Measurements from ENCODE around the gene ROR2. TPM values are rescaled to one million over a fixed set of nuclear protein-coding genes. Genes with fewer than 3 reads are reported as not detected.

Gene ROR2
- total RNA-seq, 2 experiments from 2014 or later = 0.05 TPM

- peaks cover 55% of the 10 kb centered on the region for H3K27me3 Mint-ChIP-seq (ENCODE audit: low read depth)
- peaks cover 7% of the 10 kb centered on the region for H3K4me1 Mint-ChIP-seq (ENCODE audit: low read depth)
- ChIA-PET POLR2A (no interaction called here), CTCF (no interaction called here)
- no peak overlapping the region for H3K27ac Mint-ChIP-seq
- ATAC-seq (no peak), DNase-seq (no peak)
- H3K36me3 Mint-ChIP-seq (ENCODE audit: low read depth) = peaks cover 2% of the 10 kb centered on the region
- no peak overlapping the region for H3K4me3 Mint-ChIP-seq
- H3K9me3 Mint-ChIP-seq (ENCODE audit: insufficient read depth) = no peaks in the 10 kb centered on the region
Observed at GRCh38 chr9:91946653-91947488, 3.2 kb downstream of the ROR2 start.

- H3K27me3 Mint-ChIP-seq (ENCODE audit: low read depth) = peaks cover 49% of the 10 kb centered on the region
- CTCF ChIA-PET = interaction anchor here (1.7 kb wide), 1 partner anchor 8 kb away, joined by 8 read pairs; no protein-coding TSS in a partner anchor
Observed at GRCh38 chr9:91946196-91946595, 3.8 kb downstream of the ROR2 start.

GRCh38 chr9:91945277-91946085 lies 4.5 kb downstream of the ROR2 start:
- Mint-ChIP-seq H3K27ac (no peak overlapping the region), H3K27me3 (ENCODE audit: low read depth) (peaks cover 44% of the 10 kb centered on the region), H3K36me3 (ENCODE audit: low read depth) (peaks cover 2% of the 10 kb centered on the region), H3K9me3 (ENCODE audit: insufficient read depth) (no peaks in the 10 kb centered on the region), H3K4me1 (ENCODE audit: low read depth) (peaks cover 2% of the 10 kb centered on the region), H3K4me3 (no peak overlapping the region)
- ChIA-PET CTCF (interaction anchor here (1.2 to 1.7 kb wide), 2 partner anchors 9 to 170 kb away, joined by 3 to 8 read pairs; no protein-coding TSS in a partner anchor), POLR2A (no interaction called here)
- ATAC-seq (no peak), DNase-seq (no peak)

More at GRCh38 chr9:91946196-91946595, 3.8 kb downstream of the ROR2 start:
- no peaks in the 10 kb centered on the region for H3K9me3 Mint-ChIP-seq (ENCODE audit: insufficient read depth)
- DNase-seq (no peak), ATAC-seq (no peak)
- peaks cover 7% of the 10 kb centered on the region for H3K4me1 Mint-ChIP-seq (ENCODE audit: low read depth)
- H3K36me3 Mint-ChIP-seq (ENCODE audit: low read depth) = peaks cover 2% of the 10 kb centered on the region
- H3K4me3 Mint-ChIP-seq = no peak overlapping the region
- POLR2A ChIA-PET = no interaction called here
- no peak overlapping the region for H3K27ac Mint-ChIP-seq

GRCh38 chr9:91944711-91945110 lies 5.3 kb downstream of the ROR2 start:
- no peak overlapping the region for H3K4me3 Mint-ChIP-seq
- ChIA-PET POLR2A (no interaction called here), CTCF (interaction anchor here (1.2 to 1.7 kb wide), 2 partner anchors 10 to 169 kb away, joined by 3 to 8 read pairs; no protein-coding TSS in a partner anchor)
- no peaks in the 10 kb centered on the region for H3K9me3 Mint-ChIP-seq (ENCODE audit: insufficient read depth)
- H3K4me1 Mint-ChIP-seq (ENCODE audit: low read depth) = no peaks in the 10 kb centered on the region
- no peak for DNase-seq
- H3K27me3 Mint-ChIP-seq (ENCODE audit: low read depth) = peaks cover 42% of the 10 kb centered on the region
- ATAC-seq = no peak
- H3K36me3 Mint-ChIP-seq (ENCODE audit: low read depth) = no peaks in the 10 kb centered on the region
- H3K27ac Mint-ChIP-seq = no peak overlapping the region

- no peak overlapping the region for H3K4me3 Mint-ChIP-seq
- no peaks in the 10 kb centered on the region for H3K9me3 Mint-ChIP-seq (ENCODE audit: insufficient read depth)
- DNase-seq (no peak), ATAC-seq (no peak)
- H3K27me3 Mint-ChIP-seq (ENCODE audit: low read depth) = peaks cover 39% of the 10 kb centered on the region
- CTCF ChIA-PET = no interaction called here
- POLR2A ChIA-PET = no interaction called here
- H3K4me1 Mint-ChIP-seq (ENCODE audit: low read depth) = no peaks in the 10 kb centered on the region
- no peaks in the 10 kb centered on the region for H3K36me3 Mint-ChIP-seq (ENCODE audit: low read depth)
- H3K27ac Mint-ChIP-seq = no peak overlapping the region
Observed at GRCh38 chr9:91943478-91944470, 6.3 kb downstream of the ROR2 start.

- H3K4me1 Mint-ChIP-seq (ENCODE audit: low read depth) = no peaks in the 10 kb centered on the region
- POLR2A ChIA-PET = no interaction called here
- ATAC-seq (no peak), DNase-seq (no peak)
- no peak overlapping the region for H3K27ac Mint-ChIP-seq
- H3K9me3 Mint-ChIP-seq (ENCODE audit: insufficient read depth) = no peaks in the 10 kb centered on the region
- peaks cover 31% of the 10 kb centered on the region for H3K27me3 Mint-ChIP-seq (ENCODE audit: low read depth)
- no peaks in the 10 kb centered on the region for H3K36me3 Mint-ChIP-seq (ENCODE audit: low read depth)
- CTCF ChIA-PET = no interaction called here
- H3K4me3 Mint-ChIP-seq = no peak overlapping the region
Observed at GRCh38 chr9:91942201-91942600, 7.8 kb downstream of the ROR2 start.

- Mint-ChIP-seq H3K4me1 (ENCODE audit: low read depth) (no peaks in the 10 kb centered on the region), H3K27ac (no peak overlapping the region), H3K27me3 (ENCODE audit: low read depth) (peaks cover 17% of the 10 kb centered on the region), H3K4me3 (no peak overlapping the region), H3K9me3 (ENCODE audit: insufficient read depth) (no peaks in the 10 kb centered on the region), H3K36me3 (ENCODE audit: low read depth) (no peaks in the 10 kb centered on the region)
- ChIA-PET CTCF (no interaction called here), POLR2A (no interaction called here)
- no peak for DNase-seq
- no peak for ATAC-seq
Observed at GRCh38 chr9:91939978-91940377, 10.1 kb downstream of the ROR2 start.

GRCh38 chr9:91937727-91938126 lies 12.3 kb downstream of the ROR2 start:
- ATAC-seq = no peak
- H3K36me3 Mint-ChIP-seq (ENCODE audit: low read depth) = no peaks in the 10 kb centered on the region
- CTCF ChIA-PET = interaction anchor here (1.1 kb wide), 1 partner anchor 13 kb away, joined by 3 read pairs; no protein-coding TSS in a partner anchor
- POLR2A ChIA-PET = no interaction called here
- H3K27ac Mint-ChIP-seq = no peak overlapping the region
- no peak for DNase-seq
- peaks cover 2% of the 10 kb centered on the region for H3K27me3 Mint-ChIP-seq (ENCODE audit: low read depth)
- H3K9me3 Mint-ChIP-seq (ENCODE audit: insufficient read depth) = no peaks in the 10 kb centered on the region
- H3K4me3 Mint-ChIP-seq = no peak overlapping the region
- no peaks in the 10 kb centered on the region for H3K4me1 Mint-ChIP-seq (ENCODE audit: low read depth)

GRCh38 chr9:91937056-91937455 lies 13.0 kb downstream of the ROR2 start:
- CTCF ChIA-PET = no interaction called here
- POLR2A ChIA-PET = no interaction called here
- DNase-seq = no peak

GRCh38 chr9:91935805-91936514 lies 14.1 kb downstream of the ROR2 start:
- ATAC-seq (no peak), DNase-seq (no peak)
- Mint-ChIP-seq H3K27ac (no peak overlapping the region), H3K36me3 (ENCODE audit: low read depth) (peaks cover 6% of the 10 kb centered on the region), H3K4me1 (ENCODE audit: low read depth) (no peaks in the 10 kb centered on the region), H3K9me3 (ENCODE audit: insufficient read depth) (peaks cover 10% of the 10 kb centered on the region), H3K27me3 (ENCODE audit: low read depth) (peaks cover 2% of the 10 kb centered on the region), H3K4me3 (no peak overlapping the region)
- POLR2A ChIA-PET = no interaction called here
- CTCF ChIA-PET = interaction anchor here (2.3 kb wide), 1 partner anchor 14 kb away, joined by 7 read pairs; the partner anchor contains the start of gene ROR2

More at GRCh38 chr9:91937056-91937455, 13.0 kb downstream of the ROR2 start:
- Mint-ChIP-seq H3K36me3 (ENCODE audit: low read depth) (no peaks in the 10 kb centered on the region), H3K27ac (no peak overlapping the region), H3K9me3 (ENCODE audit: insufficient read depth) (no peaks in the 10 kb centered on the region), H3K4me1 (ENCODE audit: low read depth) (no peaks in the 10 kb centered on the region), H3K4me3 (no peak overlapping the region), H3K27me3 (ENCODE audit: low read depth) (peaks cover 2% of the 10 kb centered on the region)
- ATAC-seq = no peak

All from activated CD8-positive, alpha-beta T cell treated with anti-CD3 and anti-CD28 coated beads, Interleukin-2, amount 10 ng/mL, durations not matched to agents 7 days and 5 days (primary cell).